HG03354 (cell line): ENCODE measurements around the gene CELF2.
"Not testable (repeated sequence)": the region's sequence is repeated elsewhere in the genome, so short reads cannot be mapped to it uniquely, and the experiment has no call there.

Source experiments
- ATAC-seq: cut with Tn5 transposase; IDR thresholded peaks from one replicate; pipeline ENCODE4 v1.9.1; 2021; ENCODE audit warnings: mild to moderate bottlenecking; ENCODE audit not compliant: unreplicated experiment, poor library complexity, severe bottlenecking

The CELF2 gene

DNA sequence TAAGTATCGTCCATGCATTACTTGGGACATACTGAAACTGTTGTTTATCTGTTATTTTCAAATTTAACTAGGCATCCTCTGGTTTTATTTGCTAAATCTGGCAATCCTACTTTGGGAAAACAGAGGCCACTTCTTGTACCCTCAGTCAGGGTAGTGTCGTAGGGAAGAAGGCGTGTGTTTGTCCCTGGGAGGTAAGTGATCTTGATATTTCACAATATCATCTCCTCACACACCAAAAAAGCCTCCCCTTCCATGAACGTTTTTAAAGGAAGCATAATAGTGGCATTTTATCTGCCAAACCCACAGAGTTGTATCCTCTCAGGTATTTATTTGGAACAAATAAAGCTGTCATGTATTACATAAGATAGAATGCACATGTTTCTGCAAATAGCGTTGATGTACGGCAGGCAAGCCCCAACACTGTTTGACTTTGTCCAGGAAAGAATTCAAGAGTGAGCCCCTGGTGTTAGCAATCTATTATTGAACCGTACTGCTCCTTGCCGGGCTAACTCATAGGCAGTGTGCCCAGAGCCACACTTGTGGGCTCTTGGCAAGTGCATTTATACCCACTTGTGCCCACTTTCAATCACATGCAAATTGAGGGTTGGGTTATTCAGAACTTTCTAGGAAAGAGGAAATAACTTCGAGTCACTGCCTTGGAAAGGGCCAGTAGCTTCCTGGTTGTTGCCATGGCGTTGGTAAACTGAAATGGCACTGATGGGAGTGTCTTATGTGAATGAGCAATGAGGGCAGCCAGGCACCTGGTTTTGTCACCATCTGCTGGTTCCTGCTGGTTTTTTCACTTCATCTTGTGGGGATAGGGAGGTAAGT is 327.8 kb downstream of the CELF2 start:
- ATAC-seq = peak; percentile 78

DNA sequence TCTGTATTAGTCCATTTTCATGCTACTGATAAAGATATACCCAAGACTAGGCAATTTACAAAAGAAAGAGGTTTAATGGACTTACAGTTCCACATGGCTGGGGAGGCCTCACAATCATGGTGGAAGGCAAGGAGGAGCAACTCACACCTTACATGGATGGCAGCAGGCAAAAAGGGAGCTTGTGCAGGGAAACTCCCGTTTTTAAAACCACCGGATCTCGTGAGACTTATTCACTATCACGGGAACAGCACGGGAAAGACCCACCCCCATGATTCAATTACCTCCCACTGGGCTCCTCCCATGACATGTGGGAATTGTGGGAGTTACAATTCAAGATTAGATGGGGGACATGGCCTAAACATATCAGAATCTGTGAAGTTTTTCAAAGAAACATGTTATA is 329.9 kb downstream of the CELF2 start:
- not testable (repeated sequence) for ATAC-seq

DNA sequence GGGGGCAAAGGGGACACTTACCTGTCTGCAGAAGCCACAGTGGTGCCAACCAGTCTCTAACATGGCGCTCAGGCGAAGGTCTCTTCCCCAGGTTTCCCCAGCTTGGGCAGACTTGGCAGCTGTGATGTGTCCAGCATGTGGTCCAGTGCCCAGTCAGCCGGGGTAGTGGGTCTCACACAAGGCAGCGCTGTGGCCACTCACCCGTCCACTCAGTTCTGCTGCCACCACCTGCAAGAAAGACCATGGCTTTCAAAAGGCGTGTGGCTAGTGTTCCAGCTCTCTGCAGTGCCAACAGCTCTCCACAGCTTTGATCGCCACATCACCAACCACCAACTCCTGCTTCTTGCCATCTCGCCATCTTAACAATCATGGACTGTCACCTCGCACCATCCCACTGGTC is 334.1 kb downstream of the CELF2 start:
- ATAC-seq = no peak

DNA sequence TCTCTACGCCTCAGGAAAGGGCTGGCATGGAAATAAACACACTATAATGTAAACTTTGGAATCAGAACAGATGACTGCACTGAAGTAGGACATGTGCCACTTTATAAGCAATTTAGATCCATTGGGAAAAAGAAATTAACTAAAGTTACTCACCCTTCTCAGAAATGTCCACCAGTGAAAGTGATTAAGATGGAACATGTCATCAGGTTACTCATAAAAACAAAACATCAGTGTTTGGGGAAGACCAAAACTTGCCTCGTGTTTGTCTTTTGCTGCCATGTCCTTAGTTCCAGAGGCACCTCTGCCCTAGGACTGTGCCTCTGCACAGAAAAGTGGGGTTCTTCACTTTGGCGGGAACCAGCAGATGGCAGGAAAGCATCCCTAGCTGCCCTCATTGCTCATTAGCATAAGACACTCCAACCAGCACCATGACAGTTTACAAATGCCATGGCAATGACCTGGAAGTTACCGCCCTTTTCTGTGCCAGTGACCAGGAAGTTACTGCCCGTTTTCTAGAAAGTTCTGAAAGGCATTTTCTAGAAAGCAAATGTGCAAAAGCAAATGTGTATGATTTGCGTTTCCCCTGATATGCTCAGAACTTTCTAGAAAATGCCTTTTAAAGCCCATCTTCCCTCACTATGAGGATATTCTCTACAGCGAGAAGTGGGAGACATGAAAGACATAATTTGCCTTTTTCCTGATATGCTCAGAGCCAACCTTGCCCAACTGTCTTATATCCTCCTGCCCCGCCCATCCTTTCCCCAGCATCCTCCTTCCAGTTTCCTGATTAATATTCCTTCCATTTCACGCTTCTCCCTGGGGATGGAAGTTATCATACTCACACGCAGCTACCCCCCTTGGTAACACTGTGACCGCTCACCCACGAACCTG is 335.6 kb downstream of the CELF2 start:
- no peak for ATAC-seq

DNA sequence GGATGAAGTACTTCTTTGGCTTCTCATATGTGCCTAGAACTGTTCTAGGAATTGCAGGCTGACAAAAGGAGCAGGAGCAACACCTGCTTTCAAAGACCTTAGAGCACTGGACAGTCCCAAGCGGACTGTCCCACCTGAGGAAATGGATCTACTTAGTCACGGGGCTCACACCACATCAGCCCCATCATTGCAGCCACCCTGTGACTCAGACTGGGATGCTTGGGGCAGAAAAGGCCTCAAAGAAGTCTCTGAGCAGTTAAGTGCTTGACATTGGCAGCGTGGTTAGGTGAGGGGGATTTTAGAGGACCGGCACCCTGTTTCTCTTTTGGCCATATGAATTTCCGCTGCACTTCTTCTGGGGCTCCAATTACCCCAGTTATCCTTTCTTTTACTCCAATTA is 337.2 kb downstream of the CELF2 start:
- ATAC-seq = no peak

DNA sequence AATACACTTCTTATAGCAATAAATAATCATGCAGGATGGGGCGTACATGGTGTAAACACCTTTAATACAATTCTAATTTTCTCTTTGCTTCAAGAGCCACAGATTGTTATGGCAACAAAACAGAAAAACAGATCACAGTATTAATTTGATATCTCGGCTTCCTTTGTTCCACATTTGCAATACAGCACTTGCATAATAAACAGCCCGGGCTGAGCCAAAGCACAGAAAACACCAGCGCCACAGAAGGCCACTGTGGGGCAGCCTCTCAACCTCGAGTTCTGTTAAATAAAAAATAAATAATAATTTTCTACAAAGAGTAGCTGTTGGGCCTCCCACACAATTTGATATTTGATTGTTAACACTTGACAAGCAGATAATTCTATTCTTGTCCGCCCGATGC is 337.9 kb downstream of the CELF2 start:
- ATAC-seq = no peak

DNA sequence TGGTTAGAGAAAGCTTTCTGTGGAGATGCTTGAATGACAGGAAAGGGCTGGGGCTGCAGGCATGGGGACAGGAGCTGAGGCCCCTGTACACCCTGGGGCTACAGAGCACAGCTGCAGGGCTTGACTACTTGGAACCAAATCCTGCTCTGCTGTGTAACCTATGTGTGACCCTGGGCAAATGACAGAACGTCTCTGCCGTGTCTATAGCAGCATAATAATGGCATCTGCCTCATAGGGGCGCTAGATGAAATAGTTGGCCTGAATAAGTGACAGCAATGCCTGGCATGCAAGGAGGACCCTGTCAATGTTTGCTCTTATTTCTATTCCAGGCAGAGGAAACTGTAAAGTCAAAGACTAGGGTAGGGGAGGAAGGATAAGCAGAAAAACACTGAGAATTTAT is 339.8 kb downstream of the CELF2 start:
- no peak for ATAC-seq

DNA sequence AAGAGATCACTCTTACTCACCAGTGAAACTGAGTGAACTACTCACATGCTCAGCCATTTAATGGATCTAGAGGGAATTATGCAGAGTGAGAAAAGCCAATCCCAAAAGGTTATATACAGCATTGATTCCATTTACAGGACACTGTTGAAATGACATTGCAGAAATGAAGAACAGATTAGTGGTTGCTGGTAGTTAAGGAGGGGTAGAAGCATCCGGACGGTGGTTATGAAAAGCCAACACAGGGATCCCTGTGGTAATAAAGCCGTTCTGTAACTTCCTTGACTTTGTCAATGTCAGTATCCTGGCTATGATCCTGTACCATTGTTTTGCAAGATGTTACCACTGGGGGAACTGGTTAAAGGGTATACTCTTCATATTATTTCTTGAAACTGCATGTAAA is 340.3 kb downstream of the CELF2 start:
- ATAC-seq = no peak

DNA sequence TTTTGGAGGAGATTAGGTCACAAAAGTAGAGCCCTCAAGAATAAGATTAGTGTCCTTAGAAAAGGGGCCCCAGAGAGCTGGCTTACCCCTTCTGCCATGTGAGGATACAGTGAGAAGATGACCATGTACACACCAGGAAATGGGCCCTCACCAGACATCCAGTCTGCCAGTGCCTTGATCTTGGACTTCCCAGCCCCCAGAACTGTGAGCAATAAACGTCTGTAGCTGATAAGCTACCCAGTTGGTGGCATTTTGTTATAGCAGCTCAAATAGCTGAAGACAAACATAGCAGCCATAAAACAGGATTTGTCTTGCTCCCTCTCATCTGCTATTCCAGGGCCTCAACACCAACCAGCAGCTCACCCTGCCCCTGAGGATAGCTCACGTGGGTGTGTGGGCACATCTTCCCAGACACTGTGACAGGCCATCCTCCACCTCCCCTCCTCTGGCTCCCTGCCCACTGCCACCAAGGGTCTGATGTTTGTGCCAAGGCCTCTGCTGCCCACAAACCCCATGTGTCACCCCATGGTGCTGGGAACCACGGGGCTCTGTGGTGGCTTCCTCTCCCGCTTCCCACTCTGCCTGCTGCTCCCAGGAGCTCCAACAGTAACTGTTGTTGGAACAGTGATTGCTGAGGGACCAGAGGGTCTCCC is 341.4 kb downstream of the CELF2 start:
- no peak for ATAC-seq

DNA sequence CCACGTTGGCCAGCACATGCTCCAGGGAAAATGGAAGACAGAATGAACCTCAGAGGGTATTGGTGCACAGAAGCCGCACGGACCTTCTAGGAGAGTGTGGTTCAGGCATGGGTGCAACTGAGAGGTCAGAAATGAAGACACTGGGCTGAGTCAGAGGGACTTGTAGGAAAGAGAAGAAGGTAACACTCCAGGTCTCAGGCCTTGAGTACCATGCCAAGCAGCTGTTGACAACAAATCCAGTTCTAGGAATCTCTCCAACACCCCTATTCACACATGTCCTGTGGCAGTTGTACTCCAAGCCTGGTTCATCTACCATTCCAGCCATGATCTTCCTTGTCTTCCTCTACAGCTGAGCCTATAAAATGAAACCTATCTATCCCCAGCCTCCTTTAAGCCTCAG is 342.2 kb downstream of the CELF2 start:
- no peak for ATAC-seq

DNA sequence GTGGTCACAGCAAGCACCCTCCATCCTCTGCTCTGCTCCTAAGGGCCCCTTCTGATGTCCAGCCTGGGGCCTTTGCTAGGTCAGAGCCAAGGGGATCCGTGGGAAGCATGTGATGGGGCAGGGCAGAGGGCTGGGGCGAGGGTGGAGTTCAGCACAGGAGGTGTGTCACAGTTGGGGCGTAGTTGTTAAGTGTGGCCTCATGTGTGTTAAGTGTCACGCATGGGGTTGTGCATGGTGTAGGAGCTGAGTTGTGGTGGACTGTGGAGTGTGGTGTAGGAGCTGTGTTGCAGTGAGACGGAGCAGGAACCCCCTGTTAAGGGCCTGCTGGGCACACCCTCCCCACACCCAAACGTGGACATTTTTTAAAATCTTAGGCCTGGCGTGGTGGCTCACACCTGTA is 345.8 kb downstream of the CELF2 start:
- ATAC-seq = no peak

DNA sequence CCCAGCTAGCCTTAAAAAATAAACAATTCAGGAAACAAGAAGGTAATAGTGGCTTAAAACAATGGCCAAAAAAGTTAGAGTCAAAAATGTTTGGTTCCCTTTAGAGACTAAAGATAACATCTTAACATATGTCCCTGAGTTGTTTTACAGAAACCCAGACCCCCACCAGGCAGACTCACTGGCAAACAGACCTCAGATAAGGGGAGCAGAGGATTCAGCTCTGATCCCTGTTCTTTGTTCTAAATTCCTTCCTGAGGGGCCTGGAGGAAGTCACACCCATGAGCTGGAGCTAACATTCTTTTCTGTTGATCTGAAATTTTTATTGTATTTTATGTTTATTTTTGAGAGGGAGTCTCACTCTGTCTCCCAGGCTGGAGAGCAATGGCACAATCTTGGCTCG is 346.6 kb downstream of the CELF2 start:
- ATAC-seq = no peak

DNA sequence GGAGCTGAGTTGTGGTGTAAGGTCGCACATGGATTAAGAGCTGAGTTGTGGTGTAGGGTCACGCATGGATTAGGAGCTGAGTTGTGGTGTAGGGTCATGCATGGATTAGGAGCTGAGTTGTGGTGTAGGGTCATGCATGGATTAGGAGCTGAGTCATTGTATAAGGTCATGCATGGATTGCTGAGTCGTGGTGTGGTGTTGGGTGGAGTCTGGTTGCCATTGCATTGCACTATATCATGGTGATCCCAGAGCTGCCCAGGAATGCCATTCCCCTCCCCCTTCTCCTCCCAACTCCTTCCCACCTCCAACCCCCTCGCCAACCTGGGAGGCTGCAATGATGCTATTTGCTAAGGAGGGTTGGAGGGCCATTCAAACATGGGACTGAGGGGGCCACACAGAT is 349.2 kb downstream of the CELF2 start:
- not testable (repeated sequence) for ATAC-seq

DNA sequence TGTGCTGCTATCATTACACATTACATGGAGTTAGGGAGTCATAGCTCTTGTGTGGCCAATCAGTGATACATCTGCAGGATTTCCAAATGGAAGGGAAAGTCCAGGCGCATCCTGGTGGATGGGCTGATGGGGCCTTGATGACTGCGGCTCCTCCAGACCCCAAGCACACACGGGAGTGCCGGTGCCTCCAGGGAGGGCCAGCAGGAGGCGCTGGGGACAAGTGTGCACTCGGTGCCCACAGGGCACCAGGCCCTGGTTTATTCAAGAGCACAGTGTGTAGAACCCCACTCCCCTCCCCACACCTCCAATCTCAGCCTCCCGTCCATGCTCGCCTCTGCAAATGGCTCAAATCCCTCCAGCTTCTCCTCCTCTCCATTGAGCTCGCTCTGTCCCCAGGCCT is 349.8 kb downstream of the CELF2 start:
- ATAC-seq = no peak

DNA sequence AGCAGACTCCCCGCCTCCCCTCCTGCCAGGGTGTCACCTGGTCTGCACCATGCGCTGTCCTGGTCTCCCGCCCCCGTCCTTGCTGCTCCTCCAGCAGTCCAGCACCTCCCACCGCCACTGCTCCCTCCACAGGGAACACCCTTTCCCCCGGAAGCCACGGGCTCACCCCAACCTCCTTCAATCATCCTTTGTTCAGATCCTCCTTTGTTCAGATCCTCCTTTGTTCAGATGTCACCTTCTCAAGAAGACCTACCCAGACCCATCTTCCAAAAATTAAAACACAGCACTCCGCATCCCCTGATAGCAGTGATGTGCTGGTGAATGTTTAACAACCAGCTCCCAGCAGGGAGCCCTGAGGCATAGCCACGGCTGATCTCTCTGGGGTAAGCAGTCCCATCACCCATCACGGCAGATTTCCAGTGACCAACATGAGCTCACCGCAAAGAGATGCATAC is 356.1 kb downstream of the CELF2 start:
- ATAC-seq = no peak

DNA sequence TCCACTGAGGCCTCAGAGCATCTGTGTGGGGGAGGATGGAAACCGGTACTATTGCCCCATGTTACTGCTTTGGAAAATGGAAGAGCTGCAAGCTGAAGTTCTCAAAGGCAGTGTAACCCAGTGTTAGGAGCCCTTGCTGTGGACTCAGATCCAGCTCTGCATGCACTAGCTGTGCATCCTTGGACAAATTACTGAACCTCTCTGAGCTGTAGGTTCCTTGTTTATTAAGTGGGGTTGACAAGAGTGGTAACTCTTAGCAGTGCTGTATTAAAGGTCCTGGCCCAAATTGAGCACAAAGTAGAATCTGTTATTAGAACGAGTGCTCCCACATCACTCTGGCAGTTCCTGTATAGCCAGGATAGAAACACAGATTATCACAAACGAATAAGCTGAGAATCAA is 359.6 kb downstream of the CELF2 start:
- ATAC-seq = no peak

DNA sequence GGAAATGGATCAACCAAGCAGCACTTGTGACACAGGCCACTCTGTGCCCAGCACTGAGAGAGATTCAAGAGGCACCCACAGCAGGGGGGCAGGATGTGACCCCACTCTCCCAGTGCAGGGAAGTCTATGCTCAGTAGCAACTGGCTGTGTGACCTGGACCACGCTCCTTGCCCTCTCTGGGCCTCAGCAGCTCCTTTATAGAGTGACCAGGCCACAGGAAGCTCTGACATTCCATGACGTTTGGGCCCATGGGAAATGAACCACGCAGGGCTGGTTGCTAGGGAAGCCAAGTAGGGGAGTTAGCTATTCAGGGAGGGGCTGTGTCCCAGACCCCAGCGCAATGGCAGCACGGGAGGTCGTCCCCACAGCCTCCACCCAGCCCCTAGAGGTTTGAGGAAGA is 361.2 kb downstream of the CELF2 start:
- no peak for ATAC-seq

DNA sequence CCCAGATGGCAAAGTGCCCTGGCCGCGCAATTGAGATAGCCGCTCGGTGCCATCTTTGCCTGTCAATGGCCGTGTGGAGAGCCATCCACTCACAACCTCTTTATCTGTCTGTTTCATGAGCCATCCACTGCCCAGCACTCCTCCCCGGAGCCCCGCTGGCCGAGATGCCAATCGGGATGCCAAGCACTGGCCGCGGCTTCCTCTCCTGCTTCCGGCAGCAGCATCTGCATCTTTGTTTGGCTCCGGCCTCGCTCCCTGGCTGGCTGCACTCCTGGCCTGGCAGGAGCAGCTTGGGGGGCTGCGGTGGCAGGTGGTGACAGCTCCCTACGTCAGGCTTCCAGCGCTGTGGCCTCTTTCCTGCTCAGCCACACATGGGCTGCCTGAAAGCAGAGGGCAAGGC is 362.1 kb downstream of the CELF2 start:
- no peak for ATAC-seq

DNA sequence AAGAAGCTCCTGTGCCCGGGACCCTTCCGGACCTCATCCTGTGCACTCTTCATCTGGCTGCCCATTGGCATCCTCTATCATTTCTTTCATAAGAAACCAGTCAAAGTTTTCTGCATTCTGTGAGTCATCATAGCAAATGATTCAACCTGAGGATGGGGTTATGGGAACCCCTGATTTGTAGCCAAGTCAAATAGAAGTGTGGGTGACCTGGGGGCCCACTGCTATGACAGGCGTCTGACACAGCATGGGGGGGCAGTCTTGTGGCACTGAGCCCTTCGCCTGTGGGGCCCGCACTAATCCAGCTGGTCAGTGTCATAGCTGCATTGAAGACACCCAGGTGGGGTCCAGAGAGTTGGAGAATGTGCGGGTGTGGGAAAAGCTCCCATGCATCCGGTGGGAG is 363.4 kb downstream of the CELF2 start:
- ATAC-seq = no peak

DNA sequence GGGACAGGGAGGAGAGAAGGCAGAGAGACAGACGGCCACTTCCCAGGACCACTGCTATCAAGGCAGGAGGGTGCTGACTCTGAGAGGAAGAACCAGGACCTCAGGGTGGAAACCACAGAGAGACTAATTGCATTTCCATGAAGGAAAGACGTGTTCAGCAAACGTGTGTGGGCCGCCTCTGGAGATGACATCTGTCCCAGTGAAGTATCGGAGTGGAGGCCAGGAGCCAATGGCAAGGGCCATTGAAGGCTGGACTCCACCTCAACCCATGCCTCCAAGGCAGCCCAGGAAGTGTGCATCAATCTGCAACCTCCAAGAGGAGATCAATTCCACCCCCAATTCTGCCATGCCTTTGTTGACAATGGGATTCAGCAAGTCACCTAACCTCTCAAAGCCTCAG is 363.8 kb downstream of the CELF2 start:
- ATAC-seq = no peak
